Cerebellar cortex (tissue), 1 donor: ENCODE results near the gene C6orf89.

Experiments used
- DNase-seq: peaks from one replicate; pipeline ENCODE4 v3.0.0-alpha.2; 2015; ENCODE audit warnings: low spot score

C6orf89 gene

GRCh38 chr6:36968266-36968977, 82.7 kb downstream of the C6orf89 start:
- no peak for DNase-seq

GRCh38 chr6:36969240-36969691, 83.5 kb downstream of the C6orf89 start:
- DNase-seq, result no peak

GRCh38 chr6:36969988-36970891, 84.5 kb downstream of the C6orf89 start:
- DNase-seq, result no peak

- no peak for DNase-seq
Measured at GRCh38 chr6:36970892-36971842, 85.4 kb downstream of the C6orf89 start.

- no peak for DNase-seq
Measured at GRCh38 chr6:36971921-36972673, 86.3 kb downstream of the C6orf89 start.

GRCh38 chr6:36973190-36973589, 87.4 kb downstream of the C6orf89 start:
- no peak for DNase-seq

- DNase-seq, result no peak
Measured at GRCh38 chr6:36973647-36974046, 87.9 kb downstream of the C6orf89 start.

GRCh38 chr6:36975231-36976006, 89.7 kb downstream of the C6orf89 start:
- DNase-seq, result no peak

- DNase-seq, result no peak
Measured at GRCh38 chr6:36976007-36976264, 90.2 kb downstream of the C6orf89 start.

- DNase-seq, result no peak
Measured at GRCh38 chr6:36976509-36976908, 90.8 kb downstream of the C6orf89 start.

GRCh38 chr6:36976931-36977330, 91.2 kb downstream of the C6orf89 start:
- DNase-seq, result no peak

- no peak for DNase-seq
Measured at GRCh38 chr6:36977470-36977941, 91.8 kb downstream of the C6orf89 start.
